Measurements from ENCODE around the gene MB21D2. TPM values are rescaled to one million over a fixed set of nuclear protein-coding genes. Genes with fewer than 3 reads are reported as not detected.

Gene MB21D2
- total and polyA plus RNA-seq, 2 of the 8 experiments (the other 6 are each of a cell fraction or from before 2014, with no cell fraction given) = 10.0 to 21.0 TPM

- TF ChIP-seq, protein P1, sequence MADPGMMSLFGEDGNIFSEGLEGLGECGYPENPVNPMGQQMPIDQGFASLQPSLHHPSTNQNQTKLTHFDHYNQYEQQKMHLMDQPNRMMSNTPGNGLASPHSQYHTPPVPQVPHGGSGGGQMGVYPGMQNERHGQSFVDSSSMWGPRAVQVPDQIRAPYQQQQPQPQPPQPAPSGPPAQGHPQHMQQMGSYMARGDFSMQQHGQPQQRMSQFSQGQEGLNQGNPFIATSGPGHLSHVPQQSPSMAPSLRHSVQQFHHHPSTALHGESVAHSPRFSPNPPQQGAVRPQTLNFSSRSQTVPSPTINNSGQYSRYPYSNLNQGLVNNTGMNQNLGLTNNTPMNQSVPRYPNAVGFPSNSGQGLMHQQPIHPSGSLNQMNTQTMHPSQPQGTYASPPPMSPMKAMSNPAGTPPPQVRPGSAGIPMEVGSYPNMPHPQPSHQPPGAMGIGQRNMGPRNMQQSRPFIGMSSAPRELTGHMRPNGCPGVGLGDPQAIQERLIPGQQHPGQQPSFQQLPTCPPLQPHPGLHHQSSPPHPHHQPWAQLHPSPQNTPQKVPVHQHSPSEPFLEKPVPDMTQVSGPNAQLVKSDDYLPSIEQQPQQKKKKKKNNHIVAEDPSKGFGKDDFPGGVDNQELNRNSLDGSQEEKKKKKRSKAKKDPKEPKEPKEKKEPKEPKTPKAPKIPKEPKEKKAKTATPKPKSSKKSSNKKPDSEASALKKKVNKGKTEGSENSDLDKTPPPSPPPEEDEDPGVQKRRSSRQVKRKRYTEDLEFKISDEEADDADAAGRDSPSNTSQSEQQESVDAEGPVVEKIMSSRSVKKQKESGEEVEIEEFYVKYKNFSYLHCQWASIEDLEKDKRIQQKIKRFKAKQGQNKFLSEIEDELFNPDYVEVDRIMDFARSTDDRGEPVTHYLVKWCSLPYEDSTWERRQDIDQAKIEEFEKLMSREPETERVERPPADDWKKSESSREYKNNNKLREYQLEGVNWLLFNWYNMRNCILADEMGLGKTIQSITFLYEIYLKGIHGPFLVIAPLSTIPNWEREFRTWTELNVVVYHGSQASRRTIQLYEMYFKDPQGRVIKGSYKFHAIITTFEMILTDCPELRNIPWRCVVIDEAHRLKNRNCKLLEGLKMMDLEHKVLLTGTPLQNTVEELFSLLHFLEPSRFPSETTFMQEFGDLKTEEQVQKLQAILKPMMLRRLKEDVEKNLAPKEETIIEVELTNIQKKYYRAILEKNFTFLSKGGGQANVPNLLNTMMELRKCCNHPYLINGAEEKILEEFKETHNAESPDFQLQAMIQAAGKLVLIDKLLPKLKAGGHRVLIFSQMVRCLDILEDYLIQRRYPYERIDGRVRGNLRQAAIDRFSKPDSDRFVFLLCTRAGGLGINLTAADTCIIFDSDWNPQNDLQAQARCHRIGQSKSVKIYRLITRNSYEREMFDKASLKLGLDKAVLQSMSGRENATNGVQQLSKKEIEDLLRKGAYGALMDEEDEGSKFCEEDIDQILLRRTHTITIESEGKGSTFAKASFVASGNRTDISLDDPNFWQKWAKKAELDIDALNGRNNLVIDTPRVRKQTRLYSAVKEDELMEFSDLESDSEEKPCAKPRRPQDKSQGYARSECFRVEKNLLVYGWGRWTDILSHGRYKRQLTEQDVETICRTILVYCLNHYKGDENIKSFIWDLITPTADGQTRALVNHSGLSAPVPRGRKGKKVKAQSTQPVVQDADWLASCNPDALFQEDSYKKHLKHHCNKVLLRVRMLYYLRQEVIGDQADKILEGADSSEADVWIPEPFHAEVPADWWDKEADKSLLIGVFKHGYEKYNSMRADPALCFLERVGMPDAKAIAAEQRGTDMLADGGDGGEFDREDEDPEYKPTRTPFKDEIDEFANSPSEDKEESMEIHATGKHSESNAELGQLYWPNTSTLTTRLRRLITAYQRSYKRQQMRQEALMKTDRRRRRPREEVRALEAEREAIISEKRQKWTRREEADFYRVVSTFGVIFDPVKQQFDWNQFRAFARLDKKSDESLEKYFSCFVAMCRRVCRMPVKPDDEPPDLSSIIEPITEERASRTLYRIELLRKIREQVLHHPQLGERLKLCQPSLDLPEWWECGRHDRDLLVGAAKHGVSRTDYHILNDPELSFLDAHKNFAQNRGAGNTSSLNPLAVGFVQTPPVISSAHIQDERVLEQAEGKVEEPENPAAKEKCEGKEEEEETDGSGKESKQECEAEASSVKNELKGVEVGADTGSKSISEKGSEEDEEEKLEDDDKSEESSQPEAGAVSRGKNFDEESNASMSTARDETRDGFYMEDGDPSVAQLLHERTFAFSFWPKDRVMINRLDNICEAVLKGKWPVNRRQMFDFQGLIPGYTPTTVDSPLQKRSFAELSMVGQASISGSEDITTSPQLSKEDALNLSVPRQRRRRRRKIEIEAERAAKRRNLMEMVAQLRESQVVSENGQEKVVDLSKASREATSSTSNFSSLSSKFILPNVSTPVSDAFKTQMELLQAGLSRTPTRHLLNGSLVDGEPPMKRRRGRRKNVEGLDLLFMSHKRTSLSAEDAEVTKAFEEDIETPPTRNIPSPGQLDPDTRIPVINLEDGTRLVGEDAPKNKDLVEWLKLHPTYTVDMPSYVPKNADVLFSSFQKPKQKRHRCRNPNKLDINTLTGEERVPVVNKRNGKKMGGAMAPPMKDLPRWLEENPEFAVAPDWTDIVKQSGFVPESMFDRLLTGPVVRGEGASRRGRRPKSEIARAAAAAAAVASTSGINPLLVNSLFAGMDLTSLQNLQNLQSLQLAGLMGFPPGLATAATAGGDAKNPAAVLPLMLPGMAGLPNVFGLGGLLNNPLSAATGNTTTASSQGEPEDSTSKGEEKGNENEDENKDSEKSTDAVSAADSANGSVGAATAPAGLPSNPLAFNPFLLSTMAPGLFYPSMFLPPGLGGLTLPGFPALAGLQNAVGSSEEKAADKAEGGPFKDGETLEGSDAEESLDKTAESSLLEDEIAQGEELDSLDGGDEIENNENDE (IDR thresholded peaks at IDR 0.05; ENCODE audit: insufficient replicate concordance, low read length) = no peak
- no peak for TF ChIP-seq RFX5 (IDR thresholded peaks at IDR 0.05; ENCODE audit: borderline replicate concordance, low read depth, low read length)
- TF ChIP-seq EGR1 (IDR thresholded peaks at IDR 0.05; ENCODE audit: borderline replicate concordance, low read depth, low read length) = no peak
- TF ChIP-seq GABPA (IDR thresholded peaks at IDR 0.05; ENCODE audit: borderline replicate concordance, insufficient read depth, low read length) = no peak
- no peak for TF ChIP-seq TBP (IDR thresholded peaks at IDR 0.05; ENCODE audit: low read depth, low read length)
- TF ChIP-seq, protein P2, sequence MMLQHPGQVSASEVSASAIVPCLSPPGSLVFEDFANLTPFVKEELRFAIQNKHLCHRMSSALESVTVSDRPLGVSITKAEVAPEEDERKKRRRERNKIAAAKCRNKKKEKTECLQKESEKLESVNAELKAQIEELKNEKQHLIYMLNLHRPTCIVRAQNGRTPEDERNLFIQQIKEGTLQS (IDR thresholded peaks at IDR 0.05; ENCODE audit: insufficient read depth, low read depth, low read length) = no peak
- no peak for TF ChIP-seq ASH2L (IDR thresholded peaks at IDR 0.05; ENCODE audit: low read length)
Measured at GRCh38 chr3:192747746-192748145, 169.9 kb downstream of the MB21D2 start (continued).

All from H1 (cell line).